VCaP (cell line): ENCODE results near the gene PDC.
"Not testable (repeated sequence)": the region's sequence is repeated elsewhere in the genome, so short reads cannot be mapped to it uniquely, and the experiment has no call there.

Experiments
- H3K27ac ChIP-seq: fragments of 450-650 bp; 2 replicates; pipeline ENCODE4 v1.5.1; 2017
- TF ChIP-seq, protein P1 (sequence below): fragments of 450-650 bp; conservative IDR thresholded peaks from 2 replicates; pipeline ENCODE4 v1.5.1; 2017; ENCODE audit warnings: mild to moderate bottlenecking, moderate library complexity

The PDC gene

DNA sequence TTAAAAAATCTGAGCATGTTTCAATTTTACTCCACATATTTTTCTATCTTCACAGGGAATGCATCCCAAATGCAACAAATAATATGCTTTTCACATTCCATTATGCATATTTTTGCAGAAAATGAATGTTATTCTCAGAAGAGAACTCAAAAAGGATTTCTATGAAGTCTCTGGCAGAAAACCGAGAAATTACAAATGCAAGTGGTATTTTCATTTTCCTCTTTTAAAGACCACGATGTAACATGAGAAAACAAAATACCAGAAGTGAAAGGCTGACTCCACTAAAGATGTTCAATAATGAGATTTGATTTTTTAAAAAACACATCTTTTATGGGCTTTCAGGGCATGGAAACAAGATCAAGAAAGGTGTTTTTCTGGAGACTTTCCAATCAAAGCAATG, 5.0 kb upstream of the PDC start:
- TF ChIP-seq, protein P1, sequence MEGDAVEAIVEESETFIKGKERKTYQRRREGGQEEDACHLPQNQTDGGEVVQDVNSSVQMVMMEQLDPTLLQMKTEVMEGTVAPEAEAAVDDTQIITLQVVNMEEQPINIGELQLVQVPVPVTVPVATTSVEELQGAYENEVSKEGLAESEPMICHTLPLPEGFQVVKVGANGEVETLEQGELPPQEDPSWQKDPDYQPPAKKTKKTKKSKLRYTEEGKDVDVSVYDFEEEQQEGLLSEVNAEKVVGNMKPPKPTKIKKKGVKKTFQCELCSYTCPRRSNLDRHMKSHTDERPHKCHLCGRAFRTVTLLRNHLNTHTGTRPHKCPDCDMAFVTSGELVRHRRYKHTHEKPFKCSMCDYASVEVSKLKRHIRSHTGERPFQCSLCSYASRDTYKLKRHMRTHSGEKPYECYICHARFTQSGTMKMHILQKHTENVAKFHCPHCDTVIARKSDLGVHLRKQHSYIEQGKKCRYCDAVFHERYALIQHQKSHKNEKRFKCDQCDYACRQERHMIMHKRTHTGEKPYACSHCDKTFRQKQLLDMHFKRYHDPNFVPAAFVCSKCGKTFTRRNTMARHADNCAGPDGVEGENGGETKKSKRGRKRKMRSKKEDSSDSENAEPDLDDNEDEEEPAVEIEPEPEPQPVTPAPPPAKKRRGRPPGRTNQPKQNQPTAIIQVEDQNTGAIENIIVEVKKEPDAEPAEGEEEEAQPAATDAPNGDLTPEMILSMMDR: no peak
- H3K27ac ChIP-seq: no peak overlapping the region

DNA sequence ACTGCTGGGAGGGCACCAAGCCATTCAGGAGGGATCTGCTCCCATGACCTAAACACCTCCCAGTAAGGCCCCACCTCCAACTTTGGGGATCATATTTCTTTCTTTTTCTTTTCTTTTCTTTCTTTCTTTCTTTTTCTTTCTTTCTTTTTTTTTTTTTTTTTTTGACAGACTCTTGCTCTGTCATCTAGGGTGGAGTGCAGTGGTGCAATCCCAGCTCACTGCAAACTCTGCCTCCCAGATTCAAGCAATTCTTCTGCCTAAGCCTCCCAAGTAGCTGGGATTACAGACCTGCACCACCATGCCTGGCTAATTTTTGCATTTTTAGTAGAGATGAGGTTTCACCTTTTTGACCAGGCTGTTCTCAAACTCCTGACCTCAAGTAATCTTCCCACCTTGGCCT, 4.6 kb upstream of the PDC start:
- H3K27ac ChIP-seq: not testable (repeated sequence)

DNA sequence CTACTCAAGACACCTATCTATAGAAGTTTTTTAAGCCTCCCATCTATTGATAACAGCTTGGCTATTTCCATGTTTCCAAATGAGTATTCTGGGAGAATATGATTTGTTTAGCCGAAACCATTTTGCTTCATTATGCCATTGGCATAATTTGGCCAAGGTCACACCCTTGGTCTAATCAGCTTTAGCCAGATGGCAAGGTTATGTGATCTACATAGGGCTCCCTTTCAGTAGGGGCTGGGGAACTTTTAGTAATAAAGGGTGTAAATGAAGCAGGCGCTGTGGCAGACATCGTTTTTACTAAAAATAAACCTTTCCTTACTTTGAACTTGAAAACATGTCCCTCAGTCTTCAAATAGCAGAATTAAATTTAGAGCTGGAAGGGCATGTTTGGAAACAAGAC, 3.0 kb upstream of the PDC start:
- TF ChIP-seq, protein P1: no peak

DNA sequence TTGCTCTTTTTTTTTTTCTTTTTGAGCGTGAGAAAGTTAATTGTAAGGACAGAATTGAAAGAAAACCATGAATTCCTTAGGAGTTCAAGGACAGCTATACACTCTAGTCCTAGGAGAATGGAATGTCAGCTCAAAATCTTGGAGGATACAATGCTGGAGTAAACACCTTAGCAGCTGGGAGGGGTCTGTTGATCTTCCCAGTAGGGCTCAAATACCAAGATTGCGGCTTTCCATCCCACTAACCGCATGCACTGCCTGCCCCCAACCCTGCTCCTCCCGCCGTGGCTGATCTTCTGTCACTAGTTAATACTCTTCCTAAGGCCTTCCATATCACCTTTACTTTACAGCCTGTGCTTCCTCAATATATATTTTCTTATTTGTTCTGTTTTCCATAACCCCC, 2.6 kb upstream of the PDC start:
- TF ChIP-seq, protein P1: no peak
- H3K27ac ChIP-seq: no peak overlapping the region

More for the DNA sequence above, 3.0 kb upstream of the PDC start:
- no peak overlapping the region for H3K27ac ChIP-seq

DNA sequence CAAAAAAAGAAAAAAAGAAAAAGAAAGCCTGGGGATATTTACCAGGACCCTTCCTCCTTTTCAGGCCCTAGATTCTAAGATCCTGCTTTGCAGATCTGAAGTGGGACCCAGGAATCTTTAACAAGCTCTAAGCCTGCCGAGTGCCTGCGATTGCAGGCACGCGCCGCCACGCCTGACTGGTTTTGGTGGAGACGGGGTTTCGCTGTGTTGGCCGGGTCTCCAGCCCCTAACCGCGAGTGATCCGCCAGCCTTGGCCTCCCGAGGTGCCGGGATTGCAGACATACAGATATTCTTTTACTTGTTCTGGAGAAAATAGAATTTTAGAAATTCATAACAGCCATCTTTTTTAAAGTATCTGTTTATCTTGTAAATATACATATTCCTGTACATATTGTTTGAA, 1.8 kb downstream of the PDC start:
- H3K27ac ChIP-seq: not testable (repeated sequence)

DNA sequence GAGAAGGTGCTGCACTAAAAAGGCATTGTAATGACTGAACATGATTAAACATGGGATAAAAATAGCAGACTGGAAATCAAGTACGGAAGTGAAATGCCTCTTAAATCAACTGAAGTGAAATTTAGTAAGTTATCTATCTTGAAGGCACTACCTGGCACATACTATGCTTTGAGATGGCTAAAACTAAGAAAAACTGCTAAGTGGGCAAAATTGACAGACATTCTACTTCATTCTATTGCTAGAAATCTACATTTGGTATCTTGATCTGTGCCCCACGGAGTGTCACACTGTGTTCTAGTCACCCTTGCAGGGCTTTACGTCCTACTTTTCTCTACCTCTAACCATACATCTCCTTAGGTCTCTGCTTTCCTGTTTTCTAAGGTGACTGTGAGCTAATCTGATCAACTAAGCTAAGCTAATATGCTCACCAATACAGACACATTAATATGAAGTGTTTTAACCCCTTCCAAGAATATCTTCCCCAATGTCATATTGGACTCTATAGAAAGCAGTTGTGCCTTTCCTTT, 4.1 kb downstream of the PDC start:
- TF ChIP-seq, protein P1: no peak
- no peak overlapping the region for H3K27ac ChIP-seq

DNA sequence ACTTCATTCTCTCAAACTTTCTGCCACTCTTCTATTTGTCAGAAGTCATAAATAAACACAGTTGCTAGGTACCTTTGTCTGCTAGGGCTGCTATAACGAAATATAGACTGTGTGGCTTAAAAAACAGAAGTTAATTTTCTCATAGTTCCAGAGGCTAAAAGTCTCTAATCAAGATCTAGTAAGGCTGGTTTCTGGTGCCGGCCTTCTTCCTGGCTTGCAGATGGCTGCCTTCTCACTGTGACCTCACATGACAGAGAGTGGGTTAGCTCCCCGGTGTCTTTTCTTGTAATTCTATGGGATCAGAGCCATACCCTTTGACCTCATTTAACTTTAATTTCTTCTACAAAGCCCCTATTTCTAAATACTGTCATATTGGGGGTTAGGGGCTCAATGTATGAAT, 5.9 kb downstream of the PDC start:
- H3K27ac ChIP-seq: no peak overlapping the region
- TF ChIP-seq, protein P1: no peak

DNA sequence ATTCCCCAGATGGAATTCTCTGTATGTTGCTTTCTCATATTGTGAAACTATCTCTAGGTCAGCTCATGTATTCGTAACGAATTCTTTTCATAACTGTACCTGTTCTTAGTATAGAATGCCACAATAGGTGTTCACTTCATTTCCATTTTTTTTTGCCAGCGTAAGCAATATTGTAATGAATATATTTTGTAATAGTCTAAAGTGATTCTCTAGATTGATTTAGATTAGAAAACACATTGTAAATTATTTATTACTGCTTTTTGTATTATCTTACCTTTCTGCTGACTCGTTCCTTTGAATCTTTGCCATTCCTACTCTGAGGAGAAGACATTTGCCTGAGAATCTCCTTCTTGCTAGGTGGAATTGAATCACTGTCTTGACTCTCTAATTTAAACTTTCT, 14.8 kb downstream of the PDC start:
- TF ChIP-seq, protein P1: no peak
- H3K27ac ChIP-seq: no peak overlapping the region

DNA sequence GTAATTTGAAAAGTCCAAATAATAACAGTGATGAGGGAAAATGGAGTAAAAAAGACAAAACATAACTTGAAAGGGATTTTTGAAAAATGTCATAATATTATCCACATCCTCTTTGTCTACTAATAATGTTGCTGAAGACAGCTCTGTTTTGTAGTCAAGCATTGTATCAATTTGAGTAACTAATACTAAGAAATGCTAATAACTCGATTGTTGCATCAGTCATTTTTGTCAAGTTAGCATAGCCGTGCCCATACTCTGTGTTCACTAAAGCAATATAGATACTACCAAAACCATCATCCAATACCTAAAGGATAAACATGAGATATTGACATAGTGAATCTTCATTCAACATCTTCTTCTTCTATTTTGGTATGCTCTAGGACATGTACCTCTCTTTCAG, 17.3 kb downstream of the PDC start:
- TF ChIP-seq, protein P1: no peak
- no peak overlapping the region for H3K27ac ChIP-seq
